ENCODE results near the gene RARG.
"Not testable (repeated sequence)": the region's sequence is repeated elsewhere in the genome, so short reads cannot be mapped to it uniquely, and the experiment has no call there.

RARG gene

DNA sequence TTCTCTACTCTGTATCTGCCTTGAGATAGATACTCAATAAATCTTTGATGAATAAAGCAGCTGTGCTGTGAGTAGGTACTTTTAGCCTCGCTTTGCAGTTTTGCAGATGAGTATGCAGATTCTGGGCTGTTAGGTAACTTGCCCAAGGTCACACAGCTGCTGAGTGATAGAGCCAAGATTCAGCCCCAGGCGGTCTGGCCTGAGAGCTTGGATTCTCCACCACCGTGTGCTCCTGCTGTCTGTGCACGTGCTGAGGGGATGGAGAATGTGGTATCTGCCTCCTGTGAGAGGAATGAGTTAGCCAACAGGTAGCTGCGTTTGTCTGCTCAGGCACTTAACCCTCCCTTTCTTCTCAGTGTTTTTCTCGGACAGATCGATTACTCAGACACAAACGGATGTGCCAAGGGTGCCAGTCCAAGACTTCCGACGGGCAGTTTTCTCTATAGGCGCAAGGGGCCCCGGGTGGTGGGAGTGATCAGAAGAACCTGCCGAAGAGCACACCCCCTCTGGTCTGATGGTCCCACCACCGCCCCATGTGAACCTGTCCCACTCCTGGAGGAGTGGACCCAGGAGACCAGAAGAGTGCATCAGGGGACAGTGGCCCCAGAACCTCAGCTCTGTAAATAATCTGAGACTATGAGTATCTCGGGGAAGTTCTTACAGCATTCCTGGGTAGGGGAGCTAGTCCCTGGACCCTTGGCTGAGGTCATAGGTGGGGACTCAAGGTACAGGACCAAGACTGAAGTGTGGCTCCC is 44.7 kb downstream of the RARG start:
- no peak for DNase-seq

DNA sequence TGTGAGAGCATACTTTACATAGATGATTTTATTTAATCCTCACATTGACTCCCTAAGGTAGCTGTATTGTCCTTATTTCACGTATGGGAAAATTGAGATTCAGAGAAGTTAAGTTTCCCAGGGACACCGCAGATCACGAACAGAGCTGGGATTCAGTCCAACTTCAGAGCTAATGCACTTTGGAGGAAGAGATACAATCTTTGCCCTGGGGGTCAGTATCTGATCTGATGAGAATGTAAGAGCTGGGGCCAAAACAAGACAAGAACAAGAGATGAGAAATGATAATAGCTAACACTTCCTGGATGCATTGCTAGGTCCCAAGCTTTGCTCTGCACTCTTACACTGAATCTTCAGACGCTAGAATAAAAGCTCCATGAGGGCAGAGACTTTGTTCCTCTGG is 45.3 kb downstream of the RARG start:
- no peak for DNase-seq

DNA sequence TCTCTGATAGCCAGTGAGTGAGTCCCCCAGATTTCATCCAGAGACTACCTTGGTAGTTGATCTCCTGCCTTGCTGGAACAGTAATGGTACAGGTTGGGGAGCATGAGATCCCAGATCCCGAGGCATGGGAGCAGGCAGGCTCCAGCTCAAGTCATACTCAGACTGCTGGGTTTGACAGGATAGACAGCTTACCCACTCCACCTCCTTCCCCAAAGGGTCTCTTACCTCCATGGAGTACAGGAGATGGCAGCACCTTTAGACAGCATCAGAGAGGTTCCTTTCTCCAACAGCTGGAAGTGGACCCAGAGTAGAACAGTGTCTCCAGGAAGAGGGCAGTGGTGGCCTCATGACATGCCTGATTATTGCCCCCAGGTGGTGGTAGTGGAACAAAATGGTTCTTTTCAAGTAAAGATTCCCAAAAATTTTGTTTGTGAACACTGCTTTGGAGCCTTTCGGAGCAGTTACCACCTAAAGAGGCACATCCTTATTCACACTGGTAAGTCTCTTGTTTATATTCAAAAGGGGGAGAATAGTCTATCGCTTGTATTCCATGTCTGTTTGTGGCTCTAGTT is 46.3 kb downstream of the RARG start:
- DNase-seq = no peak

DNA sequence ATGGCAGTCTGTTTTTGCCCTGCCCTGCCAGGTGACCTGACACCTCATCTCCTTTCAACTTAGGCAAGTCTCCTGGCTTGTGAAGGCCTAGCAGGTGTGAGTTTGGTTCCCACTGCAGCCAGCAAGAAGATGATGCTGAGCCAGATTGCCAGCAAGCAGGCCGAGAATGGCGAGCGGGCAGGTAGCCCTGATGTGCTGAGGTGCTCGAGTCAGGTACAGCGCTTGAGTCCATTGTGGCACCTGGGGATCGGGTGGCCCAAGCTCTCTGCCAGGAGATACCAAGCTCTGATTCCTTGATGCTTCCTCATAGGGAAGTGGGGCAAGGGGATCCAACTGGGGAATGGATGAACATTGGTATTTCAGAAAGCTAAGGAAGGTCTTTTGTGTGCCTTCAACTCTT is 47.2 kb downstream of the RARG start:
- DNase-seq = no peak

DNA sequence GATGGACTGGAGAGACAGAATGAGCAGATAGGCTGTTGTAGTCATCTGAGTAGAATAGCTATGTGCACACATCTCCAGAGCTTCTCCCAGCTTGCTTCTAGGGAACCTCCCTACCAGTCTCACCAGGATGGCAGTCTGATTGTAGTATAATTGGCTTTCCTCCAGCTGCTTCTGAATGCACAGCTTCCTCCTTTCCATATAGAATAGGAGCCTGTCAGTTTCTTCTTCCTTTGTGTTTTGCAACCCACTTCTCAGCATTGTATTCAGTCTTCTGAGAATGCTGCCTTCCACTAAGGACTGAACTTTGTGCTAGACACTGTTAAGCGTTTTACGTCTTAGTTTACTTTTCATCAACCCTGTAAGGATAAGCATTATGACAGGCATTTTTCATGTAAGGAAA is 49.1 kb downstream of the RARG start:
- DNase-seq = no peak

DNA sequence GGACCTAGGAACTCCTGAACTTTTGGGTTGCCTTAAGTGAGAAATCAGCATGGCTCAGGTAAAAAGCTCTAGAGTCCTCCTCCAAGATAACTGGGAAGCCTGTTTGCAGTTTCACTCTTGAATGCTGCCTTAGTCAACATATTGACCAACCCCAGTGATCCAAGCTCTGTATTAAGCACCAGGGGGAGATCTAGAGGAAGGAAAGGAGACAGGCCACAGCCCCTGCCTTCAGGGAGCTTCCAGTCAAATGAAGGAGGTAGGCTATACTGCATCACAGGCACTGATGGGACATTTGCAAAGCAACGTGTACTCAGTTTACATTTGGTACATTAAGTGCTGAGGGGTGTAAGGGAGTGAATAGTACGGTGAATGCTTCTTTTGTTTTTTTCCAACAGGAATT is 50.1 kb downstream of the RARG start:
- DNase-seq = no peak

DNA sequence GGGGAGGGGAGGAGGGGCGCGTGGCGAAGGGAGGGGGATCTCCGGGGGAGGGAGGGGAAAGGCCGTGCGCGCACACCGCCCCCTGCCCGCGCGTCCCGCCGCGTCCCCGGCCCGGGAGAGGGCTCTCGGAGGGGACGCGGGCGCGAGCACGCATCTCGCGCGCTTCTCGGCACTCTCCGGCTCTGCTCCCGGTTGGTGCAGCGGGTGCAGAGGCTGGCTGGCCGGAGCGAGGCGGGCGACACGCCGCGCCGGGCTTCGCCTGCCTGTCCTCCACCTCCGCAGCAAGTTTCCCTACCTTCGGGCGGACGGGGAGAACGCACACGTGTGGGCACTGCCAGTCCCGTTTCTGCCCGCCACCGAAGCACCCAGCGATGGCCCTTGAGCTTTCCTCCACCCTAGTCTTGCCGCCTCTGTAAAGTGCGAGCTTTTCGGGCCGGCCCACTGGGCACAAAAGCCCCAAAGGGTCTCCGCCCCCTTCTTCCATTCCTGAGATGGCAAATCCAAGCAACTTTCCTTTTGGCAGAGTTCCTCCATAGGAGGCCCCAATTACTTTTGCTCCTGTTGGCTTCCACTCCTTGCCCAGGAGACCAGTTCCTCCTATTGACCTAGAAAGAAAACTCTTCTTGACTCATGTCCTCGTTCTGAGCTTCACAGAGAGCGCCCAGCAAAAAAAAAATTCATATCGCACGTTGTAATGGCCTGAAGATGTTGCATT is 50.9 kb downstream of the RARG start:
- DNase-seq = peak; percentile 65 to 70

DNA sequence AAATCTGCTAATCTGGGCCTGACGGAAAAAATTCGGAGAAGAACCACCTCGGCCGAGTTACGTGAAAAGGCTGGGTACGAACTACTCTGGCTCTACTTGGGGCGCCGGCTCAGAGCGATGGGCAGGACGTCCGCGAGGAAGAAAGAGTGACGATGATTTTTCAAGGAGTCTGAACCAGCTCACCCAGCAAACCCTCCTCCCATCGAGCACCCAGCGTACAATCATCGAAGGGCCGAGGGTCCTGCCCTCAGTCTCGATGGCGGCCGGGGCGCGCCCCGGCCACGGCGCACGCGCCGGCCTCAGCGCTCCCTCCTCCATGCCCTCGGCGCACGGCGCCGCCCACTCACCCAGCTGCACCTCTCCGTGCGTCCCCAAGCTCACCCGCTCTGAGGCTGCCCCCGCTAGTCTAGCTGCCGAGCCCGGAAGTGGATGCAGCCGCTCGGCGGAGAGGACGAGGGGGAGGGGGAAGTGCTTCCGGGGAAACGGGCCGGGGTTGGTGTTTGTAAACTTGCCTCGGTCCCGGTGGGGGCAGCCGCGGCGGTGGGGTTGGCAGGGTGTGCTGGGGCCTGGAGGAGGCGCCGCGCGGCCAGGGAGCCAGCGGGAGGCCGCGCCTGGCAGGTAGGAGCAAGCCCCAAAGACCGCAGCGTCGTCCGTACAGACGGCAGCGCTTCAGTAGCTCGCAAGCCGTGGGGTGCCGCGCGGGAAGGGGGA is 51.6 kb downstream of the RARG start, which contains the start of the genes CSAD and ZNF740:
Gene CSAD, minus strand, starts transcription at position 706 of the 711 bp plus-strand sequence. CDS start 7,455 bp downstream, outside the sequence.
Gene ZNF740, plus strand, starts transcription at position 503 of the 711 bp plus-strand sequence. CDS start 1,262 bp downstream, outside the sequence.
- peak; percentile 97 for DNase-seq

DNA sequence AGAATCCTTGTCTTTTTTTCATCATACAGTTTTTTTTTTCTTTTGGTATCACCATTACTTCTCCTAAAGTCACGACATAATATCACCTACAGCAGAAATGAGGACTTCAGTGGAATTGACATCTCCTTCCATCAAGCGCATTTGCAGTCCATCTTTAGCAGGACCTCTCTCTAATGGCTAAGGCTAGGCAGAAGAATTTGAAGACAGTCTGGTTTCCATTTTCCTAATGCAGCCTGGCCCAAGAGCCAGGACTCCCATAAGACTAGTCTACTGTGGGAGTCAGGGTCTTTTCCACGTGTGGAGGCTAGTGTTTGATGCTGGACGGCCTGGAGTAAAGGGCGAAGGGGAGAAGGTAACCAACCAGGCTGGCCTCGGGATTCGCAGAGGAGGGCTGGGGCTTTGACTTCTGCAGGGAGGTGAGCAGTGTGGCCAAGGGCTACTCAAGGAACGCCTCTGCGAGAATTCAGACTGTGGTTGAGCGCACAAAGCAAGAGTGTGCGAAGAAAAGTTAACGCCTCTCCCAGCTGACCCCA is 52.3 kb downstream of the RARG start:
- DNase-seq = no peak

DNA sequence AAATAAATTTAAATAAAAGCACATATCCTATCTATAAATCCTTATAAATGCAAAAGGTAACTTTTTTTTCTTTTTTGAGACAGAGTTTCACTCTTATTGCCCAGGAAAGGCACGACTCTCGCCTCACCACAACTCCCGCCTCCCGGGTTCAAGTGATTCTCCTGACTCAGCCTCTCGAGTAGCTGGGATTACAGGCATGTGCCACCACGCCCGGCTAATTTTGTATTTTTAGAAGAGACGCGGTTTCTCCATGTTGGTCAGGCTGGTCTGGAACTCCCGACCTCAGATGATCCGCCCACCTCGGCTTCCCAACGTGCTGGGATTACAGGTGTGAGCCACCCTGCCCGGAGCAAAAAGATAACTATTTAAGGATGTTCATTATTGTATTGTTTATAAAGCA is 53.2 kb downstream of the RARG start:
- DNase-seq = not testable (repeated sequence)

DNA sequence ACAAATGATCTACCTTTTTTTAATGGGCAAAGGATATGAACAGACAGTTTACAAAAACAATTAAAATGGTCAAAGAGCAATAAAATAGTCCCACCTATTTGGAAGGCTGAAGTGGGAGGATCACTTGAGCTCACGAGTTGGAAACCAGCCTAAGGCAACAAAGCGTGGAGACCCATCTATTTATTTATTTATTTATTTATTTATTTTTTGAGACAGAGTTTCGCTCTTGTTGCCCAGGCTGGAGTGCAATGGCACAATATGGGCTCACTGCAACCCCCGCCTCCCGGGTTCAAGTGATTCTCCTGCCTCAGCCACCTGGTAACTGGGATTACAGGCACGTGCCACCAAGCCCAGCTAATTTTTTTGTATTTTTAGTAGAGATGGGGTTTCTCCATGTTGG is 54.6 kb downstream of the RARG start:
- DNase-seq = not testable (repeated sequence)

DNA sequence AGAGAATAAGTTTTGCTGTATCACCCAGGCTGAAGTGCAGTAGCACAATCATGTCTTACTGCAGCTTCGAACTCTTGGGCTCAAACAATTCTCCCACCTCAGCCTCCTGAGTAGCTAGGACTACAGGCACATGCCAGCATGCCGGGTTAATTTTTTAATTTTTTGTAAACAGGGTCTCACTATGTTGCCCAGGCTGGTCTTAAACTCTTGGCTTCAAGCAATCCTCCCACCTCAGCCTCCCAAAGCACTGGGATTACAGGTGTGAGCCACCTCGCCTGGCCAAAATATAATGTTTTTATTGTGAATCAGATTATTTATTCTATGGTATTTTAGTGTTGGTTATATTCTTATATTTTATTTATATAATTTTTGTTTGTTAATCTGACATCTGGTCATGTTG is 55.3 kb downstream of the RARG start:
- DNase-seq = no peak

DNA sequence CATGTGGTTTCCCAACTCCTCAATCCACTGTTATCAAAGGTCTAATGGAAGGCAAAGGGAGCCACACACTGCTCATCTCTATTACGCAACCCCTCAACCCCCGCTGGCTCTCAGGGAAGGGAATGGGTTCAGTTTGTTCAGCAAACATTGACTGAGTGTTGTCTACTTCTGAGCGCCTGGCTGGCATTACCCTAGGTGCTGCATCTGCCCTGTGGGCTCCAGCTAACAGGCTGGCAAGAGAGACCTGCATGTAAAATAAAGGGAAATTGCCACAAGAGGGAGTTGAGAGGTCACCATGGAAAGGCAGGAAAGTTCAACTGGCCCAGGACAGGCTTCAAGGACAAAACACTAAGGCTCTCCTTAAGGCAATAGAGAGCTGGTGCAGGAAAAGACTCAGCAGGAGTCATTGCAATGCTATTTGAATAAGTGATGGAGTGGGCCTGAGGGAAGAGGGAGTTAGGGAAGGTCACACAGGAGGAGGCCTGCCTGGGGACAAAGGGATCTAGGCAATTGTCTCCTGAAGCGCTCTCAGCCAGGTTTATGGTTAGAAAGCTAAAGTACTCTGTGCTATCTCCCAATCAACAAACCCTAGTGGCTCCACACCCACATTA is 57.0 kb downstream of the RARG start:
- no peak for DNase-seq

DNA sequence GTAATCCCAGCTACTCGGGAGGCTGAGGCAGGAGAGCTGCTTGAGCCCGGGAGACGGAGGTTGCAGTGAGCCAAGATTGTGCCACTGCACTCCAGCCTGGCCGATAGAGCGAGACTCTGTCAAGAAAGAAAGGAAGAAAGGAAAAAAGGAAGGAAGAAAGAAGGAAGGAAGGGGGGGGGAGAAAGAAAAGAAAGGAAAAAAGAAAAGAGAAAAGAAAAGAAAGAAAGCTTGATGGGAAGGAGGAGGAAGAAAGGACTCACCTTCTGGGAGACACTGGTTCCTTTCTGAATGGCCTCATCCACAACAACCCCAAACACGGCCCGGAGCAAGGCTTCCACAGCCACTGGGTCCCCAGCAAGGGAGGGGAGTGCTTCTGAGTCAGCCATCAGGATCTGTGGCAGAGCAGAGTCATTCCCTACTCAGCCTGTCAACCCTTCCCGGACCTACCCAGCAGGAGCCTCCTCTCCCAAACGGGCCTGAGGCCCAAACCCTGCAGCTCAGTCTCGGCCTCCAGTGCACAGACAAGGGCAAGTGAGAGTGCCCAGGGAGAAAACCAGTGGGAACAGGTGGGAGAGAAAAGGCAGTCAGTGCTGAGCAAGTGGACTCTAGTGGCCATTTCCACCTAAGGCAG is 58.8 kb downstream of the RARG start:
- no peak for DNase-seq

DNA sequence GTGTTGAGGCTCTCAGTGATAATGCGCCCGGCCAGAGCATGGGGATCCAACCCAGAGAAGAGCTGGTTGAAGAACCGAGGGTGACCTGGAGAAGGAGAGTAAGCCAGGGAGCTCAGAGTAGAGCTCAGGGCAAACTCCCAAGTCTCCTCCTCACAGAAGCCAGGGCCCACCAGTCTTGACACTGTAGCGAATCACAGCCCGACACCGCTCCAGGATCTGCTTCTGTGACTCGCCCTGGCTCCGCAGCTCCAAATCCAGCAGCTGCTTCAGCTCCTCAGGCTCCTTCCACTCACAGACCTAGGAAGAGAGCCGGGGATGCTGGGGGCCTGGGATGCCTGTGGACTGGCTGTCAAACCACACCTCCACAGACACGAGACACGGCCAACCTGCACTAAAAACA is 59.7 kb downstream of the RARG start:
- DNase-seq = no peak

DNA sequence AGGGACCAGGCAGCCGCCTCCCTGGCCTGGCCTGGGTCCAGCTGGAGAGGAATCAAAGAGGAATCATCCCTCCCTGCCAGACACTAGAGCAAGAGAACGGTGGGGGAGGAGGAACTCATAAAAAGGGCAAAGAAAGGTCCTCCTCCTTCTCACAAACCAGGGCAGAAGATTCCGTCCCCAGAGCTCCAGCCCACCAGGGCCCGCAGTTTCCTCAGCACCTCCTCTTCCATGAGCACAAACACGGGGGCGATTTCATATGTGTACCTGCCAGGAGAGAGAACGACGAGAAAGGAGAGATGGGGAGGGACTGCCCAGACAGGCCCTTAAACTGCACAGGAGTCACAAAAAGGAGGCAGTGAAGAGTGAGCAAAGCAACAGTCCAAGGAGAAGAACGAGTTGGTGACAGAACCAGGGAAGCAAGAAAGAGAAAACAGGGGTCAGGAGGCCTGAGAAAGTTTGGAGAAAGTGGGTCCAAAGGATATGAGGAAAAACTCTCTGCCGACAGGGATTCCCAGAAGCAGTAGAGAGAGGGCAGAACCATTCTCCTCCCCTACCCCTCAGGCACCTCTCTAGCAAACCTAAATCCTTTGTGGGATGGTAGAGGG is 60.2 kb downstream of the RARG start:
- no peak for DNase-seq

DNA sequence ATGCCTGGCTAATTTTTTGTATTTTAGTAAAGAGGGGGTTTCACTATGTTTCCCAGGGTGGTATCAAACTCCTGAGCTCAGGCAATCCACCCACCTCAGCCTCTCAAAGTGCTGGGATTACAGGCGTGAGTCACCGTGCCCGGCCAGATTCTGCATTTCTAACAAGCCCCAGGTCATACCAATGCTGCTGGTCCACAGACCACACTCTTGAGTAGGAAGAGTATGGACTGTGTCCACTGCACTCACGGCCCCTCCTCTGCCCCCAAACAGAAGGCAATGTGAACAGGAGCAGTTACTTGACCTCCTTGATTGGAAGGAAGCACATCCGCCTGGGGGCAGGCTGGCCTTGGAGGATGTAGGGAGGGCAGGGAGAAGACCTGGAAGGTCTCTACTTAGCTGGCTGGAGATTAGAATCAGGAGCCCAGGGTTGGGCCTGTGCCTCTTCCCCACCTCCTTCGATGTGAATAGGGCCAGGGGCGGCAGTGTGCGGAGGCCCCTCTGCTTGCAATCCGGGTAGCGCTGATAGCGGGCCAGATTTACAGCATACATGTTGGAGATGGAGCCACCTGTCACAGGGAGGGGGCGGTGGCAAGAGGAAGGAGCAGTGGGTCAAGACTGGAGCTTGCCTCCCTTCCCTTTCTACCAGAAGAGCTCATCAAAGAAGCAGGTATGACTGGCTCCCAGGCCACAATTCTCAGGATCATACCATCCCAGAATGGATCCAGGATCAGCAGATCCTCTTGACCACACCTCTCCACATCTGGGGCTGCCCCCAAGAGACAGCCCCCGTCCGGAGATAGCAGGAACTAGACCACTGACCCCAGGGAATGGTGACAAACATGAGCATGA is 60.9 kb downstream of the RARG start:
- DNase-seq = no peak

DNA sequence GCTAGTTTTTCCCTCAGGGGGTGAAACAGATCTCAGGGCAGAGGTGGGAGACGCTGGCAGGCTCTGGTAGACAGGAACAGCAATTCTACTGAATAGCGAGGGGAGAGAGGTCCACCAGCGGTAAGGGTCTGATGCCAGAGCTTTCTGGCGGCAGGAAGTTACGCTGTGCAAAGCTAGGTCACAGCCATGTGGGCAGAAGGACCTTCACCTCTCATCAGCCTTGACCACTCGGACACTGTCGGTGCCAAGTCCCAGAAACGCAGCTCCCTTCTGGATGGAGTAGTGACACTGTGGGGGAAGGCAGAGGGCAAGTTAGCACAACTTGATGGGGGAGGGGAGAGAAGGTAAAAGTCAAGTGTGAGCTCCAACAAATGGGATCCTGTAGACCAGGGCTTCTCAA is 61.8 kb downstream of the RARG start:
- no peak for DNase-seq

DNA sequence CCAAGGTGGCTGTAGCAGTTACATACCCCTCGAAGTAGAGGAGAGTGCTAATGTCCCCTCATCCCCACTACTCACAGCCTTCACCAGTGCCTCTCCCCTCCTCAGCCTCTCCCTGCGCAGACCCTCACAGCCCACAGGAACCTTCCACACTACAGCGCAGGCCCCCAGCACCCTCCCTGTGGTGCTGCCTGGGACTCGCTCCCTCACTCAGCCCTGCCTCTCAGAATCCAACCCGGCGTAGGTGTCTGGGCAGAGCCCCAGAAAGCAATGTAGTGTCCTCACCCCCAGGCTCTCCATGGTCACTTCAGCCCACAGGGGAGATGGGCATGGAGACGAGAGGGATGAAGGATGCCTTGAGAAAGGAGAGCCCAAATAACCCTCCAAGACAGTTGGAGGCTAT is 62.4 kb downstream of the RARG start:
- DNase-seq = no peak

DNA sequence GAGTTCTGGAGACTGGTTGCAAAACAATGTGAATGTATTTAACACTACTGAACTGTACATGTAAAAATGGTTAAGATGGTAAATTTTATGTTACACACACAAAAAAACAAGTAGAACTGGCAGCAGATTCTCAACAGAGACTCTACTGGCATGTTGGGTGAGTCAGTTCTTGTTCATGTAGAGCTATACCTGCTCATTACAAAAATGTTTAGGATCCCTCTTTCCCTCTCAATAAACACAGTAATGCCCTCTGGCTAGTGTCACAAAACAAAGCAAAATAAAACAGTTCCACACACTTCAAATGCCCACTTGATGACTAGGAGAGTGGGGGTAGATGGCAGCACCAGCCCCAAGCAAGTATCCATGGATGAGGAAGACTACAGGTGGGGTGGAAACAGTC is 65.2 kb downstream of the RARG start:
- DNase-seq = no peak

DNA sequence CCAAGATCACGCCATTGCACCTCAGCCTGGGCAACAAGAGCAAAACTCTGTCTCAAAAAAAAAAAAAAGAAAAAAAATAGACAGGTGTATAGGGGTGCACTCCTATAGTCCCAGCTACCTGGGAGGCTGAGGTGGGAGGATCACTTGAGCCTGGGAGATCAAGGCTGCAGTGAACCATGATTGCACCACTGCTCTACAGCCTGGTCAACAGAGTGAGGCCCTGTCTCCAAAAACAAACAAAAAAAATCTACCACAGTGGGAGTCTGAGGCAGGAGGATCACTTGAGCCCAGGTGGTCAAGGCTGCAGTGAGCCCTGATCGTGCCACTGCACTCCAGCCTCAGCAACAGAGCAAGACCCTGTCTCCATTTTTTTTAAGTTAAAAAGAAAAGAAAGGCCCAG is 69.0 kb downstream of the RARG start:
- DNase-seq = not testable (repeated sequence)
